ENCODE measurements around the gene IL1RAPL1.

GRCh38 chrX:29376584-29376983, 789.3 kb downstream of the IL1RAPL1 start:
- TF ChIP-seq POLR2A (IDR thresholded peaks at IDR 0.05; ENCODE audit: low read depth): no peak
- TF ChIP-seq, protein P1, sequence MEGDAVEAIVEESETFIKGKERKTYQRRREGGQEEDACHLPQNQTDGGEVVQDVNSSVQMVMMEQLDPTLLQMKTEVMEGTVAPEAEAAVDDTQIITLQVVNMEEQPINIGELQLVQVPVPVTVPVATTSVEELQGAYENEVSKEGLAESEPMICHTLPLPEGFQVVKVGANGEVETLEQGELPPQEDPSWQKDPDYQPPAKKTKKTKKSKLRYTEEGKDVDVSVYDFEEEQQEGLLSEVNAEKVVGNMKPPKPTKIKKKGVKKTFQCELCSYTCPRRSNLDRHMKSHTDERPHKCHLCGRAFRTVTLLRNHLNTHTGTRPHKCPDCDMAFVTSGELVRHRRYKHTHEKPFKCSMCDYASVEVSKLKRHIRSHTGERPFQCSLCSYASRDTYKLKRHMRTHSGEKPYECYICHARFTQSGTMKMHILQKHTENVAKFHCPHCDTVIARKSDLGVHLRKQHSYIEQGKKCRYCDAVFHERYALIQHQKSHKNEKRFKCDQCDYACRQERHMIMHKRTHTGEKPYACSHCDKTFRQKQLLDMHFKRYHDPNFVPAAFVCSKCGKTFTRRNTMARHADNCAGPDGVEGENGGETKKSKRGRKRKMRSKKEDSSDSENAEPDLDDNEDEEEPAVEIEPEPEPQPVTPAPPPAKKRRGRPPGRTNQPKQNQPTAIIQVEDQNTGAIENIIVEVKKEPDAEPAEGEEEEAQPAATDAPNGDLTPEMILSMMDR (IDR thresholded peaks at IDR 0.05): no peak

Data from esophagus muscularis mucosa (tissue), 3 donors.